GM12891 (cell line): ENCODE results near the gene ZNF107.
"Not testable (repeated sequence)": the region's sequence is repeated elsewhere in the genome, so short reads cannot be mapped to it uniquely, and the experiment has no call there.

Experiments used
- DNase-seq: peaks from one replicate; pipeline ENCODE4 v3.0.0; 2011; ENCODE audit warnings: low spot score; ENCODE audit not compliant: insufficient read length
- FAIRE-seq: peaks from 2 replicates; lab custom pipeline; 2011; peaks lifted over from hg19 to GRCh38; lab: Jason Lieb, UNC
- PAX5 ChIP-seq: IDR thresholded peaks from 2 replicates; pipeline ENCODE4 v1.6.1; 2011; ENCODE audit warnings: low read length, moderate library complexity, mild to moderate bottlenecking; ENCODE audit not compliant: insufficient read depth, severe bottlenecking
- POLR2A ChIP-seq: IDR thresholded peaks from 2 replicates; pipeline ENCODE4 v1.6.1; 2011; ENCODE audit warnings: low read depth, low read length, control low read depth
- POLR2AphosphoS5 ChIP-seq: IDR thresholded peaks from 2 replicates; pipeline ENCODE4 v1.6.1; 2011; ENCODE audit warnings: low read depth, low read length, control low read depth
- POU2F2 ChIP-seq: IDR thresholded peaks from 2 replicates; pipeline ENCODE4 v1.6.1; 2011; ENCODE audit warnings: low read depth, mild to moderate bottlenecking, control low read depth, low read length, moderate library complexity
- SPI1 ChIP-seq: IDR thresholded peaks from 2 replicates; pipeline ENCODE4 v1.6.1; 2011; ENCODE audit warnings: low read depth, low read length, control low read depth
- TAF1 ChIP-seq: IDR thresholded peaks from 2 replicates; pipeline ENCODE4 v1.6.1; 2011; ENCODE audit warnings: low read depth, low read length, control low read depth

Gene ZNF107

GRCh38 chr7:64729089-64729848 lies 63.3 kb downstream of the ZNF107 start:
- no peak for DNase-seq
- no peak for FAIRE-seq
- TF ChIP-seq SPI1 (no peak), POLR2A (no peak), TAF1 (no peak), POU2F2 (no peak), POLR2AphosphoS5 (no peak), PAX5 (no peak)

- no peak for TF ChIP-seq PAX5
- no peak for TF ChIP-seq POLR2AphosphoS5
- TF ChIP-seq POLR2A: no peak
- no peak for TF ChIP-seq POU2F2
- no peak for TF ChIP-seq SPI1
- TF ChIP-seq TAF1: no peak
- no peak for FAIRE-seq
- DNase-seq: no peak
Observed at GRCh38 chr7:64733550-64734240, 67.8 kb downstream of the ZNF107 start.

GRCh38 chr7:64736575-64736974 lies 70.6 kb downstream of the ZNF107 start:
- DNase-seq (no peak), FAIRE-seq (no peak)
- TF ChIP-seq POLR2AphosphoS5 (no peak), TAF1 (no peak), POLR2A (no peak), PAX5 (no peak), SPI1 (no peak), POU2F2 (no peak)

- not testable (repeated sequence) for DNase-seq, FAIRE-seq
Observed at GRCh38 chr7:64738403-64738802, 72.5 kb downstream of the ZNF107 start.

GRCh38 chr7:64738953-64739352 lies 73.0 kb downstream of the ZNF107 start:
- not testable (repeated sequence) for DNase-seq, FAIRE-seq

GRCh38 chr7:64744680-64745079 lies 78.7 kb downstream of the ZNF107 start:
- TF ChIP-seq POU2F2: no peak
- TF ChIP-seq POLR2A: no peak
- no peak for TF ChIP-seq SPI1
- TF ChIP-seq PAX5: no peak
- no peak for TF ChIP-seq TAF1
- TF ChIP-seq POLR2AphosphoS5: no peak
- DNase-seq (no peak), FAIRE-seq (no peak)

- TF ChIP-seq POLR2AphosphoS5: no peak
- no peak for TF ChIP-seq PAX5
- TF ChIP-seq POU2F2: no peak
- no peak for TF ChIP-seq POLR2A
- TF ChIP-seq TAF1: no peak
- TF ChIP-seq SPI1: no peak
- DNase-seq: no peak
- FAIRE-seq: no peak
Observed at GRCh38 chr7:64747802-64748201, 81.9 kb downstream of the ZNF107 start.

- DNase-seq (no peak), FAIRE-seq (no peak)
- no peak for TF ChIP-seq SPI1
Observed at GRCh38 chr7:64753032-64753431, 87.1 kb downstream of the ZNF107 start.

GRCh38 chr7:64755865-64756264 lies 89.9 kb downstream of the ZNF107 start:
- no peak for FAIRE-seq
- DNase-seq: no peak
- TF ChIP-seq POU2F2 (no peak), TAF1 (no peak), POLR2AphosphoS5 (no peak), SPI1 (no peak), PAX5 (no peak), POLR2A (no peak)

GRCh38 chr7:64758151-64758550 lies 92.2 kb downstream of the ZNF107 start:
- TF ChIP-seq PAX5: no peak
- no peak for TF ChIP-seq SPI1
- TF ChIP-seq POLR2A: no peak
- TF ChIP-seq POLR2AphosphoS5: no peak
- TF ChIP-seq POU2F2: no peak
- no peak for TF ChIP-seq TAF1
- FAIRE-seq (no peak), DNase-seq (no peak)
